D721Med (cell line): ENCODE results near the gene SPATA31D3.
"Not testable (repeated sequence)": the region's sequence is repeated elsewhere in the genome, so short reads cannot be mapped to it uniquely, and the experiment has no call there.

Experiments
- DNase-seq: peaks from one replicate; pipeline ENCODE4 v3.0.0; 2011; ENCODE audit warnings: low spot score; ENCODE audit not compliant: insufficient read length
- FAIRE-seq: peaks from 2 replicates; lab custom pipeline; 2011; peaks lifted over from hg19 to GRCh38; lab: Jason Lieb, UNC
- CTCF ChIP-seq: IDR thresholded peaks from 2 replicates; pipeline ENCODE4 v1.5.1; 2012; ENCODE audit warnings: mild to moderate bottlenecking, control low read depth; ENCODE audit not compliant: insufficient read depth; ENCODE audit errors: missing control alignments

Gene SPATA31D3

GRCh38 chr9:81912135-81912534, 31.2 kb upstream of the SPATA31D3 start:
- TF ChIP-seq CTCF = no peak
- FAIRE-seq (no peak), DNase-seq (no peak)

- DNase-seq (no peak), FAIRE-seq (no peak)
- no peak for TF ChIP-seq CTCF
Observed at GRCh38 chr9:81915801-81916505, 27.3 kb upstream of the SPATA31D3 start.

- not testable (repeated sequence) for DNase-seq, FAIRE-seq
Observed at GRCh38 chr9:81918507-81918906, 24.8 kb upstream of the SPATA31D3 start.

- FAIRE-seq, DNase-seq: not testable (repeated sequence)
Observed at GRCh38 chr9:81928305-81928704, 15.0 kb upstream of the SPATA31D3 start, which contains the start of gene SPATA31D4. Gene SPATA31D4, plus strand, starts transcription at chr9:81928428. Its CDS starts 86 bp downstream, at chr9:81928514.

GRCh38 chr9:81930147-81930546, 13.2 kb upstream of the SPATA31D3 start:
- DNase-seq, FAIRE-seq: not testable (repeated sequence)

- FAIRE-seq = not testable (repeated sequence)
Observed at GRCh38 chr9:81933547-81933946, 9.8 kb upstream of the SPATA31D3 start.

GRCh38 chr9:81948650-81949049, 5.3 kb downstream of the SPATA31D3 start:
- DNase-seq, FAIRE-seq: not testable (repeated sequence)

More at GRCh38 chr9:81933547-81933946, 9.8 kb upstream of the SPATA31D3 start:
- not testable (repeated sequence) for DNase-seq

- no peak for TF ChIP-seq CTCF
- no peak for DNase-seq
- FAIRE-seq = no peak
Observed at GRCh38 chr9:81953096-81953495, 9.8 kb downstream of the SPATA31D3 start.

GRCh38 chr9:81955625-81956024, 12.3 kb downstream of the SPATA31D3 start:
- no peak for FAIRE-seq
- no peak for DNase-seq
- no peak for TF ChIP-seq CTCF
